Measurements from ENCODE around the gene CPO.

CPO gene

DNA sequence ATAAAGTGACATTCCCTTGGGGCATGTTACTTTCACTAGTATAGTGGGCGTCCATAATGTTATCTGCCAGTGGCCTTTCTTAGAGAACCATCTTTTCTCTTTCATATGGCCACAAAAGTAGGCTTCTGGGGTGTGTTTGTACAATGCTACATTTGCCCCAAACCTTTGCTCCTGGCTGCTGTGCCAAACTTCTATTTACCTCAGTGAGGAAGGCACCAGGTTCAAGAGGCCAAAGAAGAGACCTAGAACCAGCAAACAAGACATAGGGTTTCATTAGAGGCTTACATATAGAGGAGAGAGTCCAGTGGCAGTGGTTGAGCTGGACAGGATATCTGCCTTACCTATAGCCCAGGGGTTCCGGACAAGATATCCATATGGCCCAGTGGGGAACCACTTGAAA lies 48.5 kb downstream of the CPO start:
- no peak overlapping the region for H2AFZ ChIP-seq (ENCODE audit: low read depth, low read length, severe bottlenecking)
- no peak overlapping the region for H3K9ac ChIP-seq (ENCODE audit: low read length)
- TF ChIP-seq, protein P1, sequence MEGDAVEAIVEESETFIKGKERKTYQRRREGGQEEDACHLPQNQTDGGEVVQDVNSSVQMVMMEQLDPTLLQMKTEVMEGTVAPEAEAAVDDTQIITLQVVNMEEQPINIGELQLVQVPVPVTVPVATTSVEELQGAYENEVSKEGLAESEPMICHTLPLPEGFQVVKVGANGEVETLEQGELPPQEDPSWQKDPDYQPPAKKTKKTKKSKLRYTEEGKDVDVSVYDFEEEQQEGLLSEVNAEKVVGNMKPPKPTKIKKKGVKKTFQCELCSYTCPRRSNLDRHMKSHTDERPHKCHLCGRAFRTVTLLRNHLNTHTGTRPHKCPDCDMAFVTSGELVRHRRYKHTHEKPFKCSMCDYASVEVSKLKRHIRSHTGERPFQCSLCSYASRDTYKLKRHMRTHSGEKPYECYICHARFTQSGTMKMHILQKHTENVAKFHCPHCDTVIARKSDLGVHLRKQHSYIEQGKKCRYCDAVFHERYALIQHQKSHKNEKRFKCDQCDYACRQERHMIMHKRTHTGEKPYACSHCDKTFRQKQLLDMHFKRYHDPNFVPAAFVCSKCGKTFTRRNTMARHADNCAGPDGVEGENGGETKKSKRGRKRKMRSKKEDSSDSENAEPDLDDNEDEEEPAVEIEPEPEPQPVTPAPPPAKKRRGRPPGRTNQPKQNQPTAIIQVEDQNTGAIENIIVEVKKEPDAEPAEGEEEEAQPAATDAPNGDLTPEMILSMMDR (IDR thresholded peaks at IDR 0.05; ENCODE audit: insufficient read depth, low read length, poor library complexity, severe bottlenecking): no peak
- TF ChIP-seq EZH2phosphoT487 (conservative IDR thresholded peaks at IDR 0.05; ENCODE audit: low read length): no peak
- H3K9me2 ChIP-seq (replicated peaks; ENCODE audit: insufficient read depth, low read length): no peaks in the 10 kb centered on the region
- H4K20me1 ChIP-seq (ENCODE audit: low read depth, low read length): no peaks in the 10 kb centered on the region
- H3K4me3 ChIP-seq (ENCODE audit: insufficient read depth, low read length, poor library complexity, severe bottlenecking): no peak overlapping the region
- H3K9me3 ChIP-seq (ENCODE audit: insufficient read depth, low read length): no peaks in the 10 kb centered on the region
- H3K4me2 ChIP-seq (ENCODE audit: low read depth, low read length, poor library complexity, severe bottlenecking): no peak overlapping the region
- H3K79me2 ChIP-seq (ENCODE audit: insufficient read depth, low read length): no peaks in the 10 kb centered on the region
- no peaks in the 10 kb centered on the region for H3K36me3 ChIP-seq (ENCODE audit: low read length)
- no peaks in the 10 kb centered on the region for H3F3A ChIP-seq (ENCODE audit: insufficient read depth)
- no peaks in the 10 kb centered on the region for H3K27me3 ChIP-seq (ENCODE audit: low read length)
- no peak overlapping the region for H3K27ac ChIP-seq (ENCODE audit: low read depth, low read length)

DNA sequence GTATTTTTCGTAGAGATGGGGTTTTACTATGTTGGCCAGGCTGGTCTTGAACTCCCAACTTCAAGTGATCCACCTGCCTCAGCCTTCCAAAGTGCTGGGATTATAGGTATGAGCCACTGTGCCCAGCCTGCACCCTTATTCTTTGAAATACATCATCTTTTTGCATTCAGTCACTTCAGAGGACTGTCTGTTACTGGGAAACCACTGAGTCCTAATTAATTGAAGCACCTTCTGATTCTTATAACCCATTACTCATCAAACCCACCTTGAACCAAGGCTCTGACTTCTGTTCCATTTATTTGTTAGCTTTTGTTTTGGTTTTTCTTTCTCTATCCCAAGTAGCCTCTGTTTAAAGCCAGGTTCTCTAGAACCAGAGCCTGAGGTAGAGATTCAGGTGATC lies 49.6 kb downstream of the CPO start:
- H3K4me2 ChIP-seq (ENCODE audit: low read depth, low read length, poor library complexity, severe bottlenecking): no peak overlapping the region
- H3K9me2 ChIP-seq (replicated peaks; ENCODE audit: insufficient read depth, low read length): no peaks in the 10 kb centered on the region
- no peaks in the 10 kb centered on the region for H3K9me3 ChIP-seq (ENCODE audit: insufficient read depth, low read length)
- H3K9ac ChIP-seq (ENCODE audit: low read length): no peak overlapping the region
- H3K79me2 ChIP-seq (ENCODE audit: insufficient read depth, low read length): no peaks in the 10 kb centered on the region
- H3K27ac ChIP-seq (ENCODE audit: low read depth, low read length): no peak overlapping the region
- H2AFZ ChIP-seq (ENCODE audit: low read depth, low read length, severe bottlenecking): no peak overlapping the region
- H3K27me3 ChIP-seq (ENCODE audit: low read length): no peaks in the 10 kb centered on the region
- no peaks in the 10 kb centered on the region for H3K36me3 ChIP-seq (ENCODE audit: low read length)
- H3F3A ChIP-seq (ENCODE audit: insufficient read depth): no peaks in the 10 kb centered on the region
- H3K4me3 ChIP-seq (ENCODE audit: insufficient read depth, low read length, poor library complexity, severe bottlenecking): no peak overlapping the region
- TF ChIP-seq, protein P1 (IDR thresholded peaks at IDR 0.05; ENCODE audit: insufficient read depth, low read length, poor library complexity, severe bottlenecking): no peak
- TF ChIP-seq EZH2phosphoT487 (conservative IDR thresholded peaks at IDR 0.05; ENCODE audit: low read length): no peak
- no peaks in the 10 kb centered on the region for H4K20me1 ChIP-seq (ENCODE audit: low read depth, low read length)

DNA sequence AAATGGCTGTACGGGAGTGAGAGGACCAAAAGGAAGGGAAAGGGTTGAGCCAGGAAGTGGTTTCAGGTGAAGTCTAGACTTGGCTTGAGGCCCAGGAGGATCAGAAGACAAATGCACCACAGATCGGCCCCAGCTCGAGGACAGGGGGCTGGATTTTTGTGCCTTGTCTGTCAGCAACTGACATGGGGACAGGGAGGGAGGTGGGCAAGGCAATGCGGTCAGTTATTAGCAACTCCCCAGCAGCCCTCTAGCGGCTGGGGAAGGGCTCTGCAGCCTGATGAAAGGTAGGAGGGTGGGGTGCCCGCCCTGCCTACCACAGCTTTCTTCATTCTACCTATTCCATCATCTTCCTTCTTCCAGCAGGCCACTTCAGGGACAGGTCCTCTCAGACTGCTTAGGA lies 50.0 kb downstream of the CPO start:
- H3K27me3 ChIP-seq (ENCODE audit: low read length): no peaks in the 10 kb centered on the region
- H3K4me3 ChIP-seq (ENCODE audit: insufficient read depth, low read length, poor library complexity, severe bottlenecking): no peak overlapping the region
- no peaks in the 10 kb centered on the region for H3K9me2 ChIP-seq (replicated peaks; ENCODE audit: insufficient read depth, low read length)
- H3K9me3 ChIP-seq (ENCODE audit: insufficient read depth, low read length): no peaks in the 10 kb centered on the region
- H3K27ac ChIP-seq (ENCODE audit: low read depth, low read length): no peak overlapping the region
- no peak overlapping the region for H3K9ac ChIP-seq (ENCODE audit: low read length)
- no peaks in the 10 kb centered on the region for H3F3A ChIP-seq (ENCODE audit: insufficient read depth)
- no peak overlapping the region for H3K4me2 ChIP-seq (ENCODE audit: low read depth, low read length, poor library complexity, severe bottlenecking)
- no peak for TF ChIP-seq EZH2phosphoT487 (conservative IDR thresholded peaks at IDR 0.05; ENCODE audit: low read length)
- TF ChIP-seq, protein P1 (IDR thresholded peaks at IDR 0.05; ENCODE audit: insufficient read depth, low read length, poor library complexity, severe bottlenecking): peak; percentile 58
- no peaks in the 10 kb centered on the region for H3K36me3 ChIP-seq (ENCODE audit: low read length)
- H3K79me2 ChIP-seq (ENCODE audit: insufficient read depth, low read length): no peaks in the 10 kb centered on the region
- no peaks in the 10 kb centered on the region for H4K20me1 ChIP-seq (ENCODE audit: low read depth, low read length)
- H2AFZ ChIP-seq (ENCODE audit: low read depth, low read length, severe bottlenecking): no peak overlapping the region
